H1 (cell line): ENCODE results near the gene MMD. TPM values are rescaled to one million over a fixed set of nuclear protein-coding genes. Genes with fewer than 3 reads are reported as not detected.

Experiments
- CTCF ChIA-PET: fragments of 300-600 bp; sonication (Branson Sonifier 250); formaldehyde crosslinking; loops from one replicate; lab custom pipeline; 2021; ENCODE audit not compliant: partially characterized antibody; lab: Charles Lee
- POLR2A ChIA-PET: fragments of 300-600 bp; sonication (Branson Sonifier 250); formaldehyde crosslinking; loops from one replicate; lab custom pipeline; 2021; ENCODE audit warnings: inconsistent platforms; ENCODE audit not compliant: partially characterized antibody; lab: Charles Lee
- DNase-seq, 2 experiments: peaks; one replicate each; pipeline versions ENCODE4 v3.0.0 to v3.0.0-alpha.2; 2010 to 2022; ENCODE audit warnings: low spot score in 2 of 2, low read depth in 1 of 2, mixed read lengths in 1 of 2
- FAIRE-seq: peaks from 2 replicates; lab custom pipeline; 2011; peaks lifted over from hg19 to GRCh38; lab: Jason Lieb, UNC
- H2AFZ ChIP-seq: 2 replicates; pipeline ENCODE4 v1.8.1; 2012; ENCODE audit warnings: low read length, inconsistent platforms
- H2AK5ac ChIP-seq: 2 replicates; pipeline ENCODE4 v1.6.1; 2013; ENCODE audit warnings: low read depth, low read length
- H2BK120ac ChIP-seq: replicated peaks from 2 replicates; pipeline ENCODE3; 2013; ENCODE audit warnings: low read depth, low read length, inconsistent platforms
- H2BK12ac ChIP-seq: 2 replicates; pipeline ENCODE4 v1.6.1; 2013; ENCODE audit warnings: low read depth, low read length
- H2BK15ac ChIP-seq: 2 replicates; pipeline ENCODE4 v1.6.1; 2013; ENCODE audit warnings: low read length
- H2BK20ac ChIP-seq: 2 replicates; pipeline ENCODE4 v1.6.1; 2013; ENCODE audit warnings: low read length
- H2BK5ac ChIP-seq: 2 replicates; pipeline ENCODE4 v1.6.1; 2013; ENCODE audit warnings: low read depth, low read length
- H3K14ac ChIP-seq: 2 replicates; pipeline ENCODE4 v1.6.1; 2013; ENCODE audit warnings: inconsistent platforms; ENCODE audit not compliant: insufficient read length
- H3K18ac ChIP-seq: 2 replicates; pipeline ENCODE4 v1.6.1; 2013; ENCODE audit warnings: low read length; ENCODE audit errors: extremely low read depth
- H3K23ac ChIP-seq: 2 replicates; pipeline ENCODE4 v1.6.1; 2013; ENCODE audit warnings: inconsistent platforms; ENCODE audit not compliant: insufficient read length
- H3K23me2 ChIP-seq: 2 replicates; pipeline ENCODE4 v1.6.1; 2013; ENCODE audit warnings: low read depth, low read length
- H3K27ac ChIP-seq: 2 replicates; pipeline ENCODE4 v1.6.1; 2011; ENCODE audit warnings: low read depth, low read length, inconsistent platforms
- H3K27me3 ChIP-seq, 4 experiments: replicated peaks in 1 of 4; 1 replicate in 1 of 4; 2 replicates in 3 of 4; pipeline versions ENCODE4 v1.6.1 to v1.8.1; 2011 to 2013; ENCODE audit warnings: low read length in 3 of 4, mild to moderate bottlenecking in 3 of 4, inconsistent platforms in 2 of 4, mixed read lengths in 2 of 4, moderate library complexity in 1 of 4; ENCODE audit not compliant: control insufficient read depth in 3 of 4, insufficient read depth in 3 of 4; ENCODE audit errors: extremely low read depth in 1 of 4
- H3K36me3 ChIP-seq, 4 experiments: 2 replicates each; pipeline versions ENCODE4 v1.6.1 to v1.8.1; 2011 to 2013; ENCODE audit warnings: mild to moderate bottlenecking in 4 of 4, low read length in 3 of 4, moderate library complexity in 2 of 4, control low read depth in 1 of 4, inconsistent platforms in 1 of 4; ENCODE audit not compliant: insufficient read depth in 4 of 4, control insufficient read depth in 2 of 4
- H3K4ac ChIP-seq: replicated peaks from 2 replicates; pipeline ENCODE3; 2013; ENCODE audit warnings: low read length, low read depth, mixed read lengths, inconsistent platforms; ENCODE audit not compliant: insufficient read length
- H3K4me1 ChIP-seq, 4 experiments: replicated peaks in 1 of 4; 1 replicate in 1 of 4; 2 replicates in 3 of 4; pipeline versions ENCODE4 v1.6.1 to v1.8.1; 2011 to 2013; ENCODE audit warnings: low read length in 3 of 4, inconsistent platforms in 2 of 4, mixed read lengths in 1 of 4; ENCODE audit not compliant: insufficient read depth in 4 of 4, control insufficient read depth in 3 of 4
- H3K4me2 ChIP-seq, 2 experiments: 2 replicates each; pipeline versions ENCODE4 v1.6.1 to v1.8.1; 2011 to 2013; ENCODE audit warnings: low read depth in 2 of 2, low read length in 2 of 2, control low read depth in 1 of 2, inconsistent platforms in 1 of 2, mild to moderate bottlenecking in 1 of 2; ENCODE audit not compliant: insufficient read depth in 1 of 2
- H3K4me3 ChIP-seq, 4 experiments: fragments of 200-600, 300-600 bp in 1 of 4; sonication (generic), shearing (Covaris generic), sonication (Bioruptor Twin) in 1 of 4; 2 replicates each; pipeline versions ENCODE4 v1.5.1 to v1.8.1; 2011 to 2016; ENCODE audit warnings: low read length in 4 of 4, low read depth in 3 of 4, control low read depth in 2 of 4, inconsistent platforms in 2 of 4, mild to moderate bottlenecking in 2 of 4, mixed read lengths in 1 of 4, moderate library complexity in 1 of 4; ENCODE audit not compliant: insufficient read depth in 2 of 4; ENCODE audit errors: extremely low read depth in 1 of 4
- H3K56ac ChIP-seq: replicated peaks from 2 replicates; pipeline ENCODE3; 2013; ENCODE audit warnings: low read depth, mild to moderate bottlenecking, mixed read lengths, low read length, inconsistent platforms; ENCODE audit not compliant: insufficient read length
- H3K79me1 ChIP-seq: 2 replicates; pipeline ENCODE4 v1.6.1; 2013; ENCODE audit warnings: low read depth, low read length, control low read depth
- H3K79me2 ChIP-seq, 2 experiments: 2 replicates each; pipeline versions ENCODE4 v1.6.1 to v1.8.1; 2012 to 2013; ENCODE audit warnings: low read length in 2 of 2, mild to moderate bottlenecking in 2 of 2, inconsistent platforms in 1 of 2; ENCODE audit not compliant: insufficient read depth in 2 of 2, control insufficient read depth in 1 of 2
- H3K9ac ChIP-seq, 4 experiments: replicated peaks in 1 of 4; 1 replicate in 1 of 4; 2 replicates in 3 of 4; pipeline versions ENCODE4 v1.6.1 to v1.8.1; 2011 to 2013; ENCODE audit warnings: low read depth in 3 of 4, low read length in 3 of 4, control low read depth in 2 of 4, mild to moderate bottlenecking in 2 of 4, moderate library complexity in 2 of 4, inconsistent platforms in 1 of 4; ENCODE audit errors: extremely low read depth in 1 of 4
- H3K9me3 ChIP-seq, 2 experiments: 2 replicates each; pipeline versions ENCODE4 v1.6.1 to v1.8.1; 2012 to 2013; ENCODE audit warnings: mild to moderate bottlenecking in 2 of 2, moderate library complexity in 2 of 2, control low read depth in 1 of 2, inconsistent platforms in 1 of 2, low read depth in 1 of 2, low read length in 1 of 2, mixed read lengths in 1 of 2; ENCODE audit not compliant: insufficient read depth in 2 of 2
- H4K20me1 ChIP-seq, 2 experiments: replicated peaks in 1 of 2; 2 replicates each; pipeline versions ENCODE3 to v1.8.1; 2011 to 2013; ENCODE audit warnings: inconsistent platforms in 2 of 2, low read length in 2 of 2, mild to moderate bottlenecking in 1 of 2; ENCODE audit not compliant: insufficient read depth in 2 of 2, control insufficient read depth in 1 of 2
- H4K5ac ChIP-seq: 2 replicates; pipeline ENCODE4 v1.6.1; 2013; ENCODE audit warnings: low read length, low read depth, mixed read lengths, inconsistent platforms; ENCODE audit not compliant: insufficient read length
- H4K8ac ChIP-seq: 2 replicates; pipeline ENCODE4 v1.8.0; 2013; ENCODE audit warnings: mild to moderate bottlenecking, moderate library complexity, low read length, inconsistent platforms; ENCODE audit not compliant: insufficient read depth; ENCODE audit errors: extremely low read depth
- H4K91ac ChIP-seq: replicated peaks from 2 replicates; pipeline ENCODE3; 2013; ENCODE audit warnings: low read length, mixed read lengths, inconsistent platforms; ENCODE audit not compliant: insufficient read length
- ASH2L ChIP-seq: fragments of 200-600, 300-600 bp; sonication (generic); IDR thresholded peaks from one replicate; pipeline ENCODE4 v1.7.1; 2017; ENCODE audit warnings: low read length
- CTBP2 ChIP-seq: IDR thresholded peaks from 2 replicates; pipeline ENCODE4 v1.7.0; 2011; ENCODE audit warnings: borderline replicate concordance, mild to moderate bottlenecking, moderate library complexity, mixed read lengths, low read length; ENCODE audit not compliant: insufficient read depth, insufficient read length
- EZH2 ChIP-seq: fragments of 200-600 bp; sonication (generic); IDR thresholded peaks from 2 replicates; pipeline ENCODE4 v1.7.1; 2012; ENCODE audit warnings: low read depth, mild to moderate bottlenecking, moderate library complexity, low read length, inconsistent platforms; ENCODE audit not compliant: severe bottlenecking
- GABPA ChIP-seq: IDR thresholded peaks from 2 replicates; pipeline ENCODE4 v1.6.1; 2011; ENCODE audit warnings: mild to moderate bottlenecking, low read length, moderate library complexity, borderline replicate concordance; ENCODE audit not compliant: insufficient read depth
- HDAC2 ChIP-seq, 2 experiments: fragments of 300-600 bp in 1 of 2; sonication (generic) in 1 of 2; IDR thresholded peaks; 2 replicates each; pipeline ENCODE4 v1.6.1; 2011 to 2012; ENCODE audit warnings: low read depth in 2 of 2, low read length in 2 of 2, mild to moderate bottlenecking in 2 of 2, moderate library complexity in 2 of 2, borderline replicate concordance in 1 of 2, inconsistent platforms in 1 of 2
- POLR2AphosphoS5 ChIP-seq: IDR thresholded peaks from 2 replicates; pipeline ENCODE4 v1.6.1; 2011; ENCODE audit warnings: low read depth, low read length
- POU5F1 ChIP-seq: IDR thresholded peaks from 2 replicates; pipeline ENCODE4 v1.6.1; 2011; ENCODE audit warnings: low read depth, mild to moderate bottlenecking, low read length, moderate library complexity
- SAP30 ChIP-seq: fragments of 300-600 bp; sonication (generic); IDR thresholded peaks from 2 replicates; pipeline ENCODE4 v1.7.1; 2012; ENCODE audit warnings: low read length, moderate library complexity, mild to moderate bottlenecking, inconsistent platforms; ENCODE audit not compliant: insufficient read depth, insufficient replicate concordance
- SIN3A ChIP-seq, 2 experiments: IDR thresholded peaks in 1 of 2; conservative IDR thresholded peaks in 1 of 2; 2 replicates each; pipeline ENCODE4 v1.6.1; 2011 to 2012; ENCODE audit warnings: low read length in 2 of 2, improper control_type of control experiment in 1 of 2, low read depth in 1 of 2, mild to moderate bottlenecking in 1 of 2
- SIX5 ChIP-seq: IDR thresholded peaks from 2 replicates; pipeline ENCODE4 v1.6.1; 2011; ENCODE audit warnings: mild to moderate bottlenecking, low read depth, low read length
- YY1 ChIP-seq: IDR thresholded peaks from 2 replicates; pipeline ENCODE4 v1.6.1; 2011; ENCODE audit warnings: low read depth, mild to moderate bottlenecking, low read length
- polyA plus RNA-seq, 7 experiments: library from polyadenylated mRNA; depleted of rRNA in 3 of 7; stranded (reverse) in 5 of 7; unstranded in 2 of 7; fragments of >200 nt in 5 of 7; fragments of 200-250 nt in 2 of 7; gene quantifications; 1 replicate in 5 of 7; 2 replicates in 1 of 7; 4 replicates in 1 of 7; pipeline versions ENCODE4 v1.2.1 to v1.2.3, GENCODE V29; 2011 to 2013; ENCODE audit warnings: missing spikeins in 2 of 7, mixed read lengths in 2 of 7
- total RNA-seq: library from RNA; stranded (reverse); fragmentation: NEBNext Ultra II Directional; extraction: Animal tissue kit (Norgen Biotek cat#: 25700); gene quantifications from 2 replicates; pipeline ENCODE4 v1.2.1, GENCODE V29; 2021
- TF ChIP-seq, protein P1 (sequence below): IDR thresholded peaks from 2 replicates; pipeline ENCODE4 v1.6.1; 2011; ENCODE audit warnings: low read depth, mild to moderate bottlenecking, low read length; ENCODE audit not compliant: insufficient read depth

MMD gene
- total and polyA plus RNA-seq, 2 of the 8 experiments (the other 6 are each of a cell fraction or from before 2014, with no cell fraction given), result 28.2 to 37.8 TPM

DNA sequence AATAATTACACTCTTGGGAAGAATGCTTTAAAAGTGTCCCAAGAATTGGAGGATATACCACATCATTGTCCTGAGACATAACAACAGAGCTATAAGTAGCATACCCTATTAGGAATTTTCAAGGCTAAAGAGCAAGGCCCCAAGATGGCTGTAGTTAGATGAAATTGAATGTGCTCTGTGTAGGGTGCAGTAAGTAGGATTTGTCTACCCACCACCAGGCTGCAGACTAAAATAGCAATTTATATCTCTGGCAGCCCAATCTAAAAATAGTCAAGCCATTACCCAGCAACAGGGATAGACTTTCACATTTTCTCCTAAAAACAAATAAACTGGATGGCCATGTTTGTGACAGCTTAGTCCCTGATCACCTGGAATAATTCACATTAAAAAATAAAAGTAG lies 5.6 kb downstream of the MMD start:
- H3K9me3 ChIP-seq, result no peaks in the 10 kb centered on the region
- FAIRE-seq, result no peak
- no peak overlapping the region for H3K4ac ChIP-seq
- peaks cover 2% of the 10 kb centered on the region for H3K23me2 ChIP-seq
- H3K27ac ChIP-seq, result no peak overlapping the region
- no peak overlapping the region for H3K18ac ChIP-seq
- H3K4me2 ChIP-seq, result no peak overlapping the region
- DNase-seq, result no peak
- peaks cover 0 to 8% of the 10 kb centered on the region in 2 experiments for H4K20me1 ChIP-seq
- H3K27me3 ChIP-seq, result no peaks in the 10 kb centered on the region
- H3K79me1 ChIP-seq, result peaks cover 6% of the 10 kb centered on the region
- no peak overlapping the region for H2BK12ac ChIP-seq
- no peak overlapping the region for H3K23ac ChIP-seq
- H4K5ac ChIP-seq, result no peak overlapping the region
- no peak overlapping the region for H4K91ac ChIP-seq
- H3K36me3 ChIP-seq, result peaks cover 5 to 30% (median 15%) of the 10 kb centered on the region in 4 experiments; a peak in 7 of 8 replicates
- H4K8ac ChIP-seq, result no peak overlapping the region
- H2BK15ac ChIP-seq, result no peak overlapping the region
- H2BK5ac ChIP-seq, result no peak overlapping the region
- H2AK5ac ChIP-seq, result no peak overlapping the region
- no peak overlapping the region for H3K56ac ChIP-seq
- POLR2A ChIA-PET, result no interaction called here
- H3K4me1 ChIP-seq, result peaks cover 3 to 7% (median 5%) of the 10 kb centered on the region in 4 experiments; a peak in 5 of 7 replicates
- no peak overlapping the region for H3K9ac ChIP-seq
- no peak overlapping the region for H2BK120ac ChIP-seq
- H2AFZ ChIP-seq, result no peak overlapping the region
- H3K79me2 ChIP-seq, result peaks cover 18 to 69% of the 10 kb centered on the region in 2 experiments
- no peak overlapping the region for H3K14ac ChIP-seq
- CTCF ChIA-PET, result interaction anchor here (1.2 kb wide), 1 partner anchor 9 kb away, joined by 4 read pairs; no protein-coding TSS in a partner anchor
- H2BK20ac ChIP-seq, result no peak overlapping the region
- no peak overlapping the region for H3K4me3 ChIP-seq
- no peak for TF ChIP-seq SIN3A (conservative IDR thresholded peaks at IDR 0.05 in 1 of 2, IDR thresholded peaks at IDR 0.05 in 1 of 2; ENCODE audit: low read depth in 1 of 2, low read length in 2 of 2)
- no peak for TF ChIP-seq EZH2
- no peak for TF ChIP-seq ASH2L
- TF ChIP-seq CTBP2, result no peak
- TF ChIP-seq POLR2AphosphoS5, result no peak
- TF ChIP-seq, protein P1, sequence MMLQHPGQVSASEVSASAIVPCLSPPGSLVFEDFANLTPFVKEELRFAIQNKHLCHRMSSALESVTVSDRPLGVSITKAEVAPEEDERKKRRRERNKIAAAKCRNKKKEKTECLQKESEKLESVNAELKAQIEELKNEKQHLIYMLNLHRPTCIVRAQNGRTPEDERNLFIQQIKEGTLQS, result no peak
- no peak for TF ChIP-seq HDAC2 (IDR thresholded peaks at IDR 0.05; ENCODE audit: borderline replicate concordance in 1 of 2, low read depth in 2 of 2, low read length in 2 of 2)
- TF ChIP-seq POU5F1, result no peak
- no peak for TF ChIP-seq SAP30
- no peak for TF ChIP-seq SIX5
- no peak for TF ChIP-seq YY1
- TF ChIP-seq GABPA, result no peak
